Measurements from ENCODE around the gene SLFN5.
"Not testable (repeated sequence)": the region's sequence is repeated elsewhere in the genome, so short reads cannot be mapped to it uniquely, and the experiment has no call there.

DNA sequence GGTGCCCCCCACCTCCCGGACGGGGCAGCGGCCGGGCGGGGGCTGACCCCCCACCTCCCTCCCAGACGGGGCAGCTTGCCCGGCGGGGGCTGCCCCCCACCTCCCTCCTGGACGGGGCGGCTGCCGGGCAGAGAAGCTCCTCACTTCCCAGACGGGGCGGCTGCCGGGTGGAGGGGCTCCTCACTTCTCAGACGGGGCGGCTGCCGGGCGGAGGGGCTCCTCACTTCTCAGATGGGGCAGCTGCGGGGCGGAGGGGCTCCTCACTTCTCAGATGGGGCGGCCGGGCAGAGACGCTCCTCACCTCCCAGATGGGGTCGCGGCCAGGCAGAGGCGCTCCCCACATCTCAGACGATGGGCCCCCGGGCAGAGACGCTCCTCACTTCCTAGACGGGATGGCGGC, 47.8 kb upstream of the SLFN5 start:
- TF ChIP-seq, protein P1, sequence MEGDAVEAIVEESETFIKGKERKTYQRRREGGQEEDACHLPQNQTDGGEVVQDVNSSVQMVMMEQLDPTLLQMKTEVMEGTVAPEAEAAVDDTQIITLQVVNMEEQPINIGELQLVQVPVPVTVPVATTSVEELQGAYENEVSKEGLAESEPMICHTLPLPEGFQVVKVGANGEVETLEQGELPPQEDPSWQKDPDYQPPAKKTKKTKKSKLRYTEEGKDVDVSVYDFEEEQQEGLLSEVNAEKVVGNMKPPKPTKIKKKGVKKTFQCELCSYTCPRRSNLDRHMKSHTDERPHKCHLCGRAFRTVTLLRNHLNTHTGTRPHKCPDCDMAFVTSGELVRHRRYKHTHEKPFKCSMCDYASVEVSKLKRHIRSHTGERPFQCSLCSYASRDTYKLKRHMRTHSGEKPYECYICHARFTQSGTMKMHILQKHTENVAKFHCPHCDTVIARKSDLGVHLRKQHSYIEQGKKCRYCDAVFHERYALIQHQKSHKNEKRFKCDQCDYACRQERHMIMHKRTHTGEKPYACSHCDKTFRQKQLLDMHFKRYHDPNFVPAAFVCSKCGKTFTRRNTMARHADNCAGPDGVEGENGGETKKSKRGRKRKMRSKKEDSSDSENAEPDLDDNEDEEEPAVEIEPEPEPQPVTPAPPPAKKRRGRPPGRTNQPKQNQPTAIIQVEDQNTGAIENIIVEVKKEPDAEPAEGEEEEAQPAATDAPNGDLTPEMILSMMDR (IDR thresholded peaks at IDR 0.05): not testable (repeated sequence)
- not testable (repeated sequence) for TF ChIP-seq POLR2A, EP300 (IDR thresholded peaks at IDR 0.05)

All from stomach (tissue), 4 donors.